Activated naive CD8-positive, alpha-beta T cell treated with anti-CD3 and anti-CD28 coated beads, Interleukin-2, amount 10 ng/mL, durations not matched to agents 7 days and 5 days (primary cell): Measurements from ENCODE around the gene FKBP11. TPM values are rescaled to one million over a fixed set of nuclear protein-coding genes. Genes with fewer than 3 reads are reported as not detected.
"Not testable (repeated sequence)": the region's sequence is repeated elsewhere in the genome, so short reads cannot be mapped to it uniquely, and the experiment has no call there.

Experiments
- ATAC-seq: fragments of 150-1000 bp; cut with Tn5 transposase; one replicate; pipeline ENCODE4 v1.10.0; 2021; ENCODE audit warnings: low read depth, moderate library complexity
- POLR2A ChIA-PET: fragments of 350-600 bp; sonication (Branson Sonifier 250); formaldehyde crosslinking; loops from one replicate; lab custom pipeline; 2021; ENCODE audit warnings: antibody characterized with exemption; lab: Charles Lee
- DNase-seq: peaks from one replicate; pipeline ENCODE4 v3.0.0; 2021
- H3K27ac Mint-ChIP-seq: one replicate; pipeline ENCODE4 v1.8.0; 2022; ENCODE audit warnings: mild to moderate bottlenecking, mixed read lengths
- H3K27me3 Mint-ChIP-seq: one replicate; pipeline ENCODE4 v1.8.0; 2022; ENCODE audit warnings: mild to moderate bottlenecking, moderate library complexity, mixed read lengths
- H3K36me3 Mint-ChIP-seq: one replicate; pipeline ENCODE4 v1.8.0; 2021; ENCODE audit warnings: mild to moderate bottlenecking, mixed read lengths
- H3K4me1 Mint-ChIP-seq: one replicate; pipeline ENCODE4 v1.8.0; 2021; ENCODE audit warnings: mixed read lengths
- H3K4me3 Mint-ChIP-seq: one replicate; pipeline ENCODE4 v1.8.0; 2022; ENCODE audit warnings: mild to moderate bottlenecking, moderate library complexity, mixed read lengths
- H3K9me3 Mint-ChIP-seq: one replicate; pipeline ENCODE4 v1.8.0; 2021; ENCODE audit warnings: mixed read lengths
- total RNA-seq, 2 experiments: library from RNA; stranded (reverse); gene quantifications; one replicate each; pipeline ENCODE4 v1.2.3, GENCODE V29; 2021

Gene FKBP11
- total RNA-seq, 2 experiments from 2014 or later = 51.9 to 53.4 TPM

- H3K4me1 Mint-ChIP-seq = peaks cover 27% of the 10 kb centered on the region
- no peaks in the 10 kb centered on the region for H3K9me3 Mint-ChIP-seq
- H3K4me3 Mint-ChIP-seq = no peak overlapping the region
- peak overlapping the region; percentile 32 for H3K27ac Mint-ChIP-seq
- no peak for ATAC-seq
- H3K27me3 Mint-ChIP-seq = no peaks in the 10 kb centered on the region
- peaks cover 2% of the 10 kb centered on the region for H3K36me3 Mint-ChIP-seq
- no peak for DNase-seq
- POLR2A ChIA-PET = no interaction called here
Measured at GRCh38 chr12:48923117-48923516, 2.2 kb downstream of the FKBP11 start.

- DNase-seq (no peak), ATAC-seq (peak; percentile 86)
- Mint-ChIP-seq H3K9me3 (no peaks in the 10 kb centered on the region), H3K36me3 (peaks cover 6% of the 10 kb centered on the region), H3K27ac (peak overlapping the region; percentile 80), H3K4me3 (peak overlapping the region; percentile 72), H3K4me1 (peaks cover 17% of the 10 kb centered on the region), H3K27me3 (no peaks in the 10 kb centered on the region)
- POLR2A ChIA-PET = interaction anchor here (0.6 to 1.9 kb wide), 6 partner anchors 8 to 75 kb away, joined by 3 to 9 read pairs (median 4); partner anchors contain the start of genes ARF3 and DDX23
Measured at GRCh38 chr12:48917857-48918537, 7.3 kb downstream of the FKBP11 start.

DNA sequence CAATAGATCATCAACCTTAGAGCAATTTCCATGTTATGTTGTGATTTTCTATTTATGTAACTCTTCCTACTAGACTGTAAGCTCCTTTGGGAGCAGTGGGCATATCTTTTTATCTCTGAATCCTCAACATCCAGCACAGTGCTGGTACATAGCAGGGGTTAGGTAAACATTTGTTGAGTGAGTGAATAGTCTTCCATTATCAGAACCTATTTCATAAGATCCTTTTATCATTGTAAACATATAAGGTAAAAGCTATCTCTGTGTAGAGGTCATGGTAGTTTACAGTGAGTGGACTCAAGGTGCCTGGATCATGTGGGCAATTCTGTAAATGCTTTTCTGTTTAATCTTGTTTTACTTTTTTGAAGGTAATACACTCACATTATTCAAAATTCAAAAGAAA lies 15.1 kb downstream of the FKBP11 start:
- Mint-ChIP-seq H3K4me1 (no peaks in the 10 kb centered on the region), H3K9me3 (no peaks in the 10 kb centered on the region), H3K4me3 (no peak overlapping the region), H3K27me3 (peaks cover 2% of the 10 kb centered on the region), H3K27ac (no peak overlapping the region), H3K36me3 (no peaks in the 10 kb centered on the region)
- no peak for ATAC-seq
- POLR2A ChIA-PET = no interaction called here
- DNase-seq = no peak

- H3K27me3 Mint-ChIP-seq, ATAC-seq, H3K4me1 Mint-ChIP-seq, H3K36me3 Mint-ChIP-seq, DNase-seq, H3K27ac Mint-ChIP-seq, H3K9me3 Mint-ChIP-seq, H3K4me3 Mint-ChIP-seq, POLR2A ChIA-PET: not testable (repeated sequence)
Measured at GRCh38 chr12:48909698-48910097, 15.6 kb downstream of the FKBP11 start.

DNA sequence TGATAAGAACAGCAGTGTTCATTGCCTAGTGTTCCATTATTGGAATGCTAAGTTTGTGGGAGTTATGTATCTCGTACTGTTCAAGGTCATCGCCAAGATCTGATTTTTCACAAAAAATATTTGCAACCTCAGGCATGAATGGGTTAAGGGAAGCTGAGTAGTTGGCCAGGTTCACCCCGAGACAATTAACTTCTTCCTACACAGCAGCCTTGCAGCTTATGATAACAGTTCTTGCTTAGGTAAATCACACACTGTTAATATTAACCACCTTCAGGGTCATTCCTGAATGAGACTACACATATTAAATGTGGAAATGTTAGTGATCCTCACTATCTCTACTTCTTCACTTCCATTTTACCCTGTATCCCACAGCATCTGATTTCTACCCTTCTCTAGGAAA lies 18.0 kb downstream of the FKBP11 start:
- POLR2A ChIA-PET = interaction anchor here (0.6 kb wide), 1 partner anchor 51 kb away, joined by 4 read pairs; no protein-coding TSS in a partner anchor
- ATAC-seq (no peak), DNase-seq (no peak)
- H3K27ac Mint-ChIP-seq = no peak overlapping the region
- H3K4me3 Mint-ChIP-seq = no peak overlapping the region
- no peaks in the 10 kb centered on the region for H3K9me3 Mint-ChIP-seq
- no peaks in the 10 kb centered on the region for H3K36me3 Mint-ChIP-seq
- H3K27me3 Mint-ChIP-seq = peaks cover 5% of the 10 kb centered on the region
- H3K4me1 Mint-ChIP-seq = peaks cover 11% of the 10 kb centered on the region

GRCh38 chr12:48903982-48904411 lies 21.3 kb downstream of the FKBP11 start:
- Mint-ChIP-seq H3K4me1 (peaks cover 13% of the 10 kb centered on the region), H3K27ac (no peak overlapping the region), H3K27me3 (peaks cover 5% of the 10 kb centered on the region), H3K4me3 (peak overlapping the region; percentile 73), H3K36me3 (no peaks in the 10 kb centered on the region), H3K9me3 (no peaks in the 10 kb centered on the region)
- ATAC-seq (peak; percentile 95), DNase-seq (peak; percentile 73)
- POLR2A ChIA-PET = interaction anchor here (1.5 to 2.3 kb wide), 3 partner anchors 20 to 39 kb away, joined by 3 to 5 read pairs (median 3); partner anchors contain the start of genes FKBP11 and RND1

DNA sequence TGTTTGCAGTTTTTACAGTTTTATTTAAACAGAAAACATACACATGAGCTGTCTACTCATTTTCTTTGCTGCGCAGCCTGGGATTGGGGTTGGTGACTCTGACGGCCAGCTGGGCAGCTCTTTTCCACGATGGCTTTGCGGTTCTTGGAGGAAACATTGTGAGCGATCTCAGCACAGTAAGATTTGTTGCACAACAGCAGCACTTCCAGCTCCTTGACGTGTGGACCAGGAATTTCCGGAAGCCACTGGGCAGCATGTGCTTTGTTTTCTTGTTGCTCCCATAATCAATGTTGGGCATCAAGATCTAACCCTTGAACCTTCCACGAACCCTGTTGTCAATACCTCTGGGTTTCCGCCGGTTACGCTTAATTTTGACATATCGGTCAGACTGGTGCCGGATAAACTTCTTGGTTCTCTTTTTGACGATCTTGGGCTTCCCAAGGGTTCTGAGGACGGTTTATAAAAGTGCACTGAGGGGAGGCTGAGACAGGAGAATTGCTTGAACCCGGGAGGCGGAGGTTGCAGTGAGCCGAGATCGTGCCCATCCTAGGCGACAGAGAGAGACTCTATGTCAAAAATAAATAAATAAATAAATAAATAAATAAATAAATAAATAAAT lies 21.8 kb downstream of the FKBP11 start:
- Mint-ChIP-seq H3K4me3 (peak overlapping the region; percentile 73), H3K27ac (peak overlapping the region; percentile 67), H3K27me3 (peaks cover 7% of the 10 kb centered on the region), H3K36me3 (no peaks in the 10 kb centered on the region), H3K9me3 (no peaks in the 10 kb centered on the region), H3K4me1 (peaks cover 13% of the 10 kb centered on the region)
- no peak for ATAC-seq
- DNase-seq = no peak
- POLR2A ChIA-PET = interaction anchor here (1.6 to 2.3 kb wide), 2 partner anchors 21 to 22 kb away, joined by 3 to 5 read pairs; partner anchors contain the start of gene FKBP11

GRCh38 chr12:48901278-48901677 lies 24.0 kb downstream of the FKBP11 start:
- Mint-ChIP-seq H3K9me3 (no peaks in the 10 kb centered on the region), H3K27ac (no peak overlapping the region), H3K36me3 (no peaks in the 10 kb centered on the region), H3K4me1 (peaks cover 13% of the 10 kb centered on the region), H3K27me3 (peaks cover 12% of the 10 kb centered on the region), H3K4me3 (no peak overlapping the region)
- ATAC-seq (no peak), DNase-seq (no peak)
- POLR2A ChIA-PET = interaction anchor here (0.6 kb wide), 1 partner anchor 87 kb away, joined by 3 read pairs; no protein-coding TSS in a partner anchor

- Mint-ChIP-seq H3K36me3 (no peaks in the 10 kb centered on the region), H3K4me3 (no peak overlapping the region), H3K9me3 (no peaks in the 10 kb centered on the region), H3K27ac (no peak overlapping the region), H3K4me1 (peaks cover 13% of the 10 kb centered on the region), H3K27me3 (peaks cover 16% of the 10 kb centered on the region)
- DNase-seq (no peak), ATAC-seq (no peak)
- POLR2A ChIA-PET = interaction anchor here (0.5 to 0.9 kb wide), 2 partner anchors 47 to 67 kb away, joined by 3 to 4 read pairs; partner anchors contain the start of gene DDX23
Measured at GRCh38 chr12:48899651-48900050, 25.6 kb downstream of the FKBP11 start.

DNA sequence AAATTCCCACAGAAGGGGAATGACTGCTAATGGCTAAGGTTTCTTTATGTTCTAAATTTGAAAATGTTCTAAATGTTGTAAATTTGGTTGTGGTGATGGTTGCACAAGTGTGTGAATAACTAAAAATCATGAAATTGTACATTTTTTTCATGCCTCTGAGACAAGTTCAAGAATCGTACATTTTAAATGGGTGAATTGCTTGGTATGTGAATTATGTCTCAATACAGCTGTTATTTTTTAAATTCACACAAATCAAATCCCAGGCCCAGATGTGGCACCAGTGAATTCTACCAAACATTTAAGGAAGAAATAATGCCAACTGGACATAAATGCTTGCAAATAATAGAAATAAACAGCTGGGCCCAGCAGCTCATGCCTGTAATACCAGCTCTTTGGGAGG lies 31.0 kb downstream of the FKBP11 start:
- POLR2A ChIA-PET = no interaction called here

GRCh38 chr12:48890657-48891418 lies 34.5 kb downstream of the FKBP11 start:
- ATAC-seq = peak; percentile 99
- peak; percentile 86 for DNase-seq
- POLR2A ChIA-PET = interaction anchor here (0.7 to 2.2 kb wide), 4 partner anchors 26 to 81 kb away, joined by 3 to 22 read pairs (median 4); partner anchors contain the start of genes DDX23 and WNT10B
- Mint-ChIP-seq H3K27me3 (peaks cover 25% of the 10 kb centered on the region), H3K4me1 (peaks cover 8% of the 10 kb centered on the region), H3K4me3 (peak overlapping the region; percentile 37), H3K36me3 (no peaks in the 10 kb centered on the region), H3K9me3 (no peaks in the 10 kb centered on the region), H3K27ac (peak overlapping the region; percentile 15)

More for the DNA sequence above, 31.0 kb downstream of the FKBP11 start:
- Mint-ChIP-seq H3K27ac (no peak overlapping the region), H3K4me3 (no peak overlapping the region), H3K9me3 (no peaks in the 10 kb centered on the region), H3K27me3 (peaks cover 35% of the 10 kb centered on the region), H3K36me3 (no peaks in the 10 kb centered on the region), H3K4me1 (peaks cover 7% of the 10 kb centered on the region)
- DNase-seq = no peak
- ATAC-seq = no peak

DNA sequence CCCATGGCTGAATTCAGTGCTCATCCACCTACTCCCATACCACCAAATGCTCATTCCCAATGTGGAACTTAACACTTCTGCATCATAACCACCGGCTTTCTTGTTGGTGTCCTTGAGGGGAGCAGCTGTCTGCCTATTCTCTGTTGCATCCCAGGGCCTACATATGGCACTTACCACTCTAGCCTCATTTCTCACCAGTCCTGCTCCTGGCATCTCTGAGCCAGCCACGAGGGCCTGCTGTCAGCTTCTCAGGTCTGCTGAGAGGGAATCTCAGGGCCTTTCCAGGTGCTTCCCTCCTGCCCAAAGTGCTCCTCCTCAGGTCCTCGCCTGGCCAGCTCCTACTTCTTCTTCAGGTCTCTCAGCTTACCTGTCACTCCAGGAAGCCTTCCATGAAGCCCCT lies 35.6 kb downstream of the FKBP11 start:
- ATAC-seq (no peak), DNase-seq (no peak)
- H3K27me3 Mint-ChIP-seq = peaks cover 23% of the 10 kb centered on the region
- H3K27ac Mint-ChIP-seq = no peak overlapping the region
- H3K36me3 Mint-ChIP-seq = no peaks in the 10 kb centered on the region
- H3K9me3 Mint-ChIP-seq = no peaks in the 10 kb centered on the region
- H3K4me3 Mint-ChIP-seq = no peak overlapping the region
- POLR2A ChIA-PET = interaction anchor here (1.3 to 2.2 kb wide), 3 partner anchors 9 to 37 kb away, joined by 3 to 22 read pairs (median 3); partner anchors contain the start of gene DDX23
- H3K4me1 Mint-ChIP-seq = peaks cover 8% of the 10 kb centered on the region
